HT-29 (cell line): ENCODE results near the gene PPP1R17. TPM values are rescaled to one million over a fixed set of nuclear protein-coding genes. Genes with fewer than 3 reads are reported as not detected.

Experiments used
- DNase-seq: peaks from one replicate; pipeline ENCODE4 v3.0.0-alpha.2; 2015; ENCODE audit warnings: low spot score
- total RNA-seq: library from RNA; depleted of rRNA; stranded (reverse); fragments of >200 nt; shearing (Covaris generic); gene quantifications from 2 replicates; pipeline ENCODE4 v1.2.3, GENCODE V29; 2014; rRNA removed

Gene PPP1R17
- total RNA-seq: not detected in 2 replicates

GRCh38 chr7:31687024-31687748 lies at the start of gene PPP1R17:
Gene PPP1R17 (plus strand): TSS chr7:31687215. CDS start chr7:31692442, 5,227 bp downstream.
- DNase-seq: no peak

GRCh38 chr7:31640381-31640780 lies 46.6 kb upstream of the PPP1R17 start:
- DNase-seq: no peak

GRCh38 chr7:31642681-31643115 lies 44.3 kb upstream of the PPP1R17 start:
- DNase-seq: no peak

- DNase-seq: no peak
These were observed 40.1 kb upstream of the PPP1R17 start for GRCh38 chr7:31646942-31647341.

GRCh38 chr7:31647511-31647910 lies 39.5 kb upstream of the PPP1R17 start:
- DNase-seq: no peak

- DNase-seq: peak; percentile 14
These were observed 38.7 kb upstream of the PPP1R17 start for GRCh38 chr7:31648288-31648687.

GRCh38 chr7:31648880-31649279 lies 38.1 kb upstream of the PPP1R17 start:
- no peak for DNase-seq

GRCh38 chr7:31651234-31652062 lies 35.6 kb upstream of the PPP1R17 start:
- DNase-seq: no peak

GRCh38 chr7:31652063-31652326 lies 35.0 kb upstream of the PPP1R17 start:
- DNase-seq: no peak

- peak; percentile 31 for DNase-seq
These were observed 23.9 kb upstream of the PPP1R17 start for GRCh38 chr7:31663072-31663471.

- DNase-seq: no peak
These were observed 22.1 kb upstream of the PPP1R17 start for GRCh38 chr7:31664890-31665289.

- DNase-seq: no peak
These were observed 21.5 kb upstream of the PPP1R17 start for GRCh38 chr7:31665546-31665945.

GRCh38 chr7:31669461-31669860 lies 17.6 kb upstream of the PPP1R17 start:
- no peak for DNase-seq

- DNase-seq: no peak
These were observed 7.3 kb upstream of the PPP1R17 start for GRCh38 chr7:31679574-31680305.

- no peak for DNase-seq
These were observed 3.4 kb upstream of the PPP1R17 start for GRCh38 chr7:31683445-31684225.

- DNase-seq: no peak
These were observed 1.4 kb downstream of the PPP1R17 start for GRCh38 chr7:31688372-31688771.

- DNase-seq: no peak
These were observed 2.0 kb downstream of the PPP1R17 start for GRCh38 chr7:31688996-31689395.

GRCh38 chr7:31690935-31691334 lies 3.9 kb downstream of the PPP1R17 start:
- DNase-seq: no peak

- no peak for DNase-seq
These were observed 5.4 kb downstream of the PPP1R17 start for GRCh38 chr7:31692451-31692850.

GRCh38 chr7:31692871-31693270 lies 5.9 kb downstream of the PPP1R17 start:
- DNase-seq: no peak

- DNase-seq: no peak
These were observed 9.0 kb downstream of the PPP1R17 start for GRCh38 chr7:31695859-31696614.
